CD4-positive, alpha-beta memory T cell (primary cell): ENCODE data around the gene SPTBN4. TPM values are rescaled to one million over a fixed set of nuclear protein-coding genes. Genes with fewer than 3 reads are reported as not detected.

Experiments
- CTCF ChIA-PET: fragments of 350-600 bp; sonication (Branson Sonifier 250); formaldehyde crosslinking; loops from one replicate; lab custom pipeline; 2021; ENCODE audit warnings: inconsistent platforms; ENCODE audit not compliant: partially characterized antibody; lab: Charles Lee
- POLR2A ChIA-PET: fragments of 350-600 bp; sonication (Branson Sonifier 250); formaldehyde crosslinking; loops from one replicate; lab custom pipeline; 2021; ENCODE audit not compliant: partially characterized antibody; lab: Charles Lee
- DNase-seq, 5 donors: peaks; one replicate each; pipeline versions ENCODE4 v3.0.0 to v3.0.0-alpha.2; 2020 to 2022; ENCODE audit warnings: mixed read lengths in 1 of 5
- H3K27ac ChIP-seq: one replicate; pipeline ENCODE4 v1.7.0; 2013; ENCODE audit warnings: low read depth, low read length
- H3K27me3 ChIP-seq: 2 replicates; pipeline ENCODE4 v1.7.0; 2013; ENCODE audit warnings: mild to moderate bottlenecking, low read length, moderate library complexity; ENCODE audit not compliant: insufficient read depth
- H3K36me3 ChIP-seq: 2 replicates; pipeline ENCODE4 v1.7.0; 2013; ENCODE audit warnings: mild to moderate bottlenecking, low read length, moderate library complexity; ENCODE audit not compliant: insufficient read depth
- H3K4me1 ChIP-seq: 2 replicates; pipeline ENCODE4 v1.7.0; 2013; ENCODE audit warnings: mild to moderate bottlenecking, low read length, moderate library complexity; ENCODE audit not compliant: insufficient read depth
- H3K4me3 ChIP-seq, 2 donors: one replicate each; pipeline ENCODE4 v1.7.0; 2013; ENCODE audit warnings: low read length in 2 of 2, mild to moderate bottlenecking in 1 of 2
- H3K9me3 ChIP-seq, 2 donors: one replicate each; pipeline ENCODE4 v1.7.0; 2013; ENCODE audit warnings: low read length in 2 of 2, control low read depth in 1 of 2; ENCODE audit not compliant: control insufficient read depth in 1 of 2
- H3K27ac Mint-ChIP-seq, 7 donors: one replicate each; pipeline ENCODE4 v1.8.0; 2020 to 2021; ENCODE audit warnings: mixed read lengths in 7 of 7, mild to moderate bottlenecking in 6 of 7, inconsistent platforms in 3 of 7, moderate library complexity in 3 of 7
- H3K27me3 Mint-ChIP-seq, 2 donors: one replicate each; pipeline ENCODE4 v1.8.0; 2020 to 2021; ENCODE audit warnings: mixed read lengths in 2 of 2
- H3K36me3 Mint-ChIP-seq, 2 donors: one replicate each; pipeline ENCODE4 v1.8.0; 2020 to 2021; ENCODE audit warnings: mixed read lengths in 2 of 2, inconsistent platforms in 1 of 2, mild to moderate bottlenecking in 1 of 2
- H3K4me1 Mint-ChIP-seq, 4 donors: one replicate each; pipeline ENCODE4 v1.8.0; 2020 to 2021; ENCODE audit warnings: mixed read lengths in 4 of 4, mild to moderate bottlenecking in 1 of 4
- H3K4me3 Mint-ChIP-seq, 8 donors: one replicate each; pipeline ENCODE4 v1.8.0; 2020 to 2021; ENCODE audit warnings: mixed read lengths in 8 of 8, mild to moderate bottlenecking in 7 of 8, moderate library complexity in 6 of 8, inconsistent platforms in 3 of 8
- H3K9me3 Mint-ChIP-seq, 8 donors: one replicate each; pipeline ENCODE4 v1.8.0; 2020 to 2021; ENCODE audit warnings: mixed read lengths in 8 of 8, mild to moderate bottlenecking in 5 of 8, inconsistent platforms in 3 of 8, moderate library complexity in 1 of 8
- intact Hi-C: fragments of 100-400 bp; cut with micrococcal nuclease; formaldehyde crosslinking; loops from one replicate; pipeline ENCODE4 v1.15.1; 2023
- polyA plus RNA-seq, 2 donors: library from polyadenylated mRNA; unstranded; fragments of 300-500 nt; fragmentation: Illumina TruSeq; gene quantifications; one replicate each; pipeline ENCODE4 v1.2.3, GENCODE V29; 2021
- total RNA-seq, 2 experiments: library from RNA; stranded (reverse); gene quantifications; one replicate each; pipeline ENCODE4 v1.2.3, GENCODE V29; 2021

Gene SPTBN4
- total RNA-seq: under 1 TPM; 0.17 to 0.30 TPM
- polyA plus RNA-seq: under 1 TPM in 1 of 2 donors, not detected in 1; 0.02 TPM

GRCh38 chr19:40466985-40467734 is at the start of gene SPTBN4:
Gene SPTBN4, plus strand, starts transcription at chr19:40467001. Its CDS starts 5,621 bp downstream, at chr19:40472622.
- Mint-ChIP-seq H3K36me3 (peaks cover 4 to 6% of the 10 kb centered on the region in 2 donors), H3K9me3 (peaks cover 0 to 2% (median 0%) of the 10 kb centered on the region in 8 donors), H3K4me1 (peaks cover 20 to 27% (median 24%) of the 10 kb centered on the region in 4 donors), H3K27ac (peak within 1 kb of the TSS; percentile 79 to 98 (median 95)), H3K4me3 (peak within 1 kb of the TSS; percentile 85 to 96 (median 86)), H3K27me3 (peaks cover 6 to 20% of the 10 kb centered on the region in 2 donors)
- peaks cover 28% of the 10 kb centered on the region for H3K4me1 ChIP-seq
- H3K4me3 ChIP-seq: peak within 1 kb of the TSS; percentile 67 to 72
- peak in 1 of 5 donors; percentile 51 for DNase-seq
- no peaks in the 10 kb centered on the region for H3K36me3 ChIP-seq
- no peaks in the 10 kb centered on the region for H3K27me3 ChIP-seq
- intact Hi-C loops: loop anchor here (2.0 to 5.0 kb wide), 2 partner anchors 62 to 65 kb away; no protein-coding TSS in a partner anchor
- ChIA-PET POLR2A (interaction anchor here (0.7 to 4.6 kb wide), 6 partner anchors 23 to 331 kb away, joined by 3 to 51 read pairs (median 14); partner anchors contain the start of genes C19orf47, LTBP4, PLD3 and SERTAD3), CTCF (interaction anchor here (1.5 to 4.4 kb wide), 4 partner anchors 33 to 168 kb away, joined by 3 to 66 read pairs (median 28); no protein-coding TSS in a partner anchor)
- peak within 1 kb of the TSS; percentile 39 for H3K27ac ChIP-seq
- no peaks in the 10 kb centered on the region for H3K9me3 ChIP-seq

- no peaks in the 10 kb centered on the region for H3K27me3 ChIP-seq
- intact Hi-C loops: no loop called here
- H3K4me1 ChIP-seq: peaks cover 21% of the 10 kb centered on the region
- H3K27ac ChIP-seq: no peak overlapping the region
- POLR2A ChIA-PET: no interaction called here
- Mint-ChIP-seq H3K4me1 (peaks cover 11 to 33% (median 26%) of the 10 kb centered on the region in 4 donors), H3K27ac (peak overlapping the region in 3 of 7 donors; percentile 4 to 70 (median 49)), H3K4me3 (peak overlapping the region in 2 of 8 donors; percentile 23 to 73), H3K9me3 (no peaks in the 10 kb centered on the region), H3K27me3 (no peaks in the 10 kb centered on the region), H3K36me3 (peaks cover 0 to 5% of the 10 kb centered on the region in 2 donors)
- no peaks in the 10 kb centered on the region for H3K36me3 ChIP-seq
- no peak for DNase-seq
- CTCF ChIA-PET: interaction anchor here (0.6 to 1.0 kb wide), 2 partner anchors 44 to 47 kb away, joined by 3 read pairs; no protein-coding TSS in a partner anchor
- H3K9me3 ChIP-seq: no peaks in the 10 kb centered on the region
- no peak overlapping the region for H3K4me3 ChIP-seq
Measured at GRCh38 chr19:40417643-40417981, 49.2 kb upstream of the SPTBN4 start.

- DNase-seq: no peak
- no peaks in the 10 kb centered on the region for H3K36me3 ChIP-seq
- Mint-ChIP-seq H3K27me3 (no peaks in the 10 kb centered on the region), H3K4me1 (peaks cover 11 to 33% (median 27%) of the 10 kb centered on the region in 4 donors), H3K27ac (peak overlapping the region in 5 of 7 donors; percentile 4 to 70 (median 37)), H3K36me3 (peaks cover 0 to 5% of the 10 kb centered on the region in 2 donors), H3K9me3 (no peaks in the 10 kb centered on the region), H3K4me3 (peak overlapping the region in 1 of 8 donors; percentile 48)
- H3K4me1 ChIP-seq: peaks cover 21% of the 10 kb centered on the region
- intact Hi-C loops: no loop called here
- ChIA-PET CTCF (interaction anchor here (0.6 to 3.9 kb wide), 2 partner anchors 43 to 47 kb away, joined by 3 to 66 read pairs; partner anchors contain the start of genes BLVRB and SPTBN4), POLR2A (no interaction called here)
- no peak overlapping the region for H3K27ac ChIP-seq
- no peaks in the 10 kb centered on the region for H3K27me3 ChIP-seq
- no peak overlapping the region for H3K4me3 ChIP-seq
- H3K9me3 ChIP-seq: no peaks in the 10 kb centered on the region
Measured at GRCh38 chr19:40418040-40418439, 48.8 kb upstream of the SPTBN4 start.

GRCh38 chr19:40419066-40419612 is 47.7 kb upstream of the SPTBN4 start:
- H3K9me3 ChIP-seq: no peaks in the 10 kb centered on the region
- ChIA-PET POLR2A (no interaction called here), CTCF (interaction anchor here (0.5 to 3.9 kb wide), 2 partner anchors 46 to 118 kb away, joined by 3 to 66 read pairs; partner anchors contain the start of genes BLVRB and SPTBN4)
- DNase-seq: no peak
- H3K4me1 ChIP-seq: peaks cover 22% of the 10 kb centered on the region
- H3K4me3 Mint-ChIP-seq: peak overlapping the region in 5 of 8 donors; percentile 33 to 82 (median 44)
- peak overlapping the region in 5 of 7 donors; percentile 8 to 84 (median 57) for H3K27ac Mint-ChIP-seq
- no peaks in the 10 kb centered on the region for H3K9me3 Mint-ChIP-seq
- peaks cover 0 to 5% of the 10 kb centered on the region in 2 donors for H3K36me3 Mint-ChIP-seq
- H3K4me3 ChIP-seq: no peak overlapping the region
- intact Hi-C loops: no loop called here
- H3K27me3 ChIP-seq: no peaks in the 10 kb centered on the region
- no peaks in the 10 kb centered on the region for H3K27me3 Mint-ChIP-seq
- H3K4me1 Mint-ChIP-seq: peaks cover 13 to 36% (median 27%) of the 10 kb centered on the region in 4 donors
- H3K36me3 ChIP-seq: no peaks in the 10 kb centered on the region
- H3K27ac ChIP-seq: no peak overlapping the region

GRCh38 chr19:40419780-40420179 is 47.0 kb upstream of the SPTBN4 start:
- Histone ChIP-seq H3K9me3 (no peaks in the 10 kb centered on the region), H3K4me1 (peaks cover 29% of the 10 kb centered on the region), H3K36me3 (no peaks in the 10 kb centered on the region), H3K27me3 (no peaks in the 10 kb centered on the region), H3K27ac (no peak overlapping the region), H3K4me3 (no peak overlapping the region)
- POLR2A ChIA-PET: interaction anchor here (0.7 to 8.9 kb wide), 8 partner anchors 14 to 1014 kb away, joined by 3 to 227 read pairs (median 12); partner anchors contain the start of genes BLVRB and SERTAD3
- Mint-ChIP-seq H3K27me3 (no peaks in the 10 kb centered on the region), H3K9me3 (no peaks in the 10 kb centered on the region), H3K4me1 (peaks cover 18 to 43% (median 33%) of the 10 kb centered on the region in 4 donors), H3K36me3 (peaks cover 0 to 10% of the 10 kb centered on the region in 2 donors), H3K27ac (peak overlapping the region in 5 of 7 donors; percentile 24 to 85 (median 65)), H3K4me3 (peak overlapping the region; percentile 29 to 88 (median 77))
- intact Hi-C loops: loop anchor here (1.0 to 10.0 kb wide), 4 partner anchors 25 to 135 kb away; partner anchors contain the start of genes AKT2, BLVRB and SERTAD3
- no peak for DNase-seq
- CTCF ChIA-PET: interaction anchor here (0.7 to 3.9 kb wide), 21 partner anchors 9 to 190 kb away, joined by 3 to 66 read pairs (median 5); partner anchors contain the start of genes BLVRB, SERTAD3 and SPTBN4

- Mint-ChIP-seq H3K9me3 (no peaks in the 10 kb centered on the region), H3K36me3 (peaks cover 0 to 13% of the 10 kb centered on the region in 2 donors), H3K4me3 (peak overlapping the region; percentile 85 to 93 (median 90)), H3K4me1 (peaks cover 19 to 47% (median 33%) of the 10 kb centered on the region in 4 donors), H3K27ac (peak overlapping the region; percentile 84 to 98 (median 93)), H3K27me3 (no peaks in the 10 kb centered on the region)
- no peaks in the 10 kb centered on the region for H3K36me3 ChIP-seq
- DNase-seq: no peak
- peak overlapping the region; percentile 84 for H3K27ac ChIP-seq
- H3K4me3 ChIP-seq: peak overlapping the region in 1 of 2 donors; percentile 78
- POLR2A ChIA-PET: interaction anchor here (0.5 to 8.9 kb wide), 22 partner anchors 8 to 1014 kb away, joined by 3 to 227 read pairs (median 4); partner anchors contain the start of genes BLVRB, C19orf47, PLD3 and SERTAD3
- peaks cover 32% of the 10 kb centered on the region for H3K4me1 ChIP-seq
- no peaks in the 10 kb centered on the region for H3K9me3 ChIP-seq
- CTCF ChIA-PET: interaction anchor here (0.7 to 3.9 kb wide), 31 partner anchors 9 to 218 kb away, joined by 3 to 66 read pairs (median 5); partner anchors contain the start of genes BLVRB, PLD3, SERTAD3 and SPTBN4
- intact Hi-C loops: loop anchor here (1.0 to 10.0 kb wide), 4 partner anchors 24 to 136 kb away; partner anchors contain the start of genes AKT2, BLVRB and SERTAD3
- H3K27me3 ChIP-seq: no peaks in the 10 kb centered on the region
Measured at GRCh38 chr19:40420451-40420765, 46.4 kb upstream of the SPTBN4 start.
